ENCODE measurements around the gene RXRA.

RXRA gene

DNA sequence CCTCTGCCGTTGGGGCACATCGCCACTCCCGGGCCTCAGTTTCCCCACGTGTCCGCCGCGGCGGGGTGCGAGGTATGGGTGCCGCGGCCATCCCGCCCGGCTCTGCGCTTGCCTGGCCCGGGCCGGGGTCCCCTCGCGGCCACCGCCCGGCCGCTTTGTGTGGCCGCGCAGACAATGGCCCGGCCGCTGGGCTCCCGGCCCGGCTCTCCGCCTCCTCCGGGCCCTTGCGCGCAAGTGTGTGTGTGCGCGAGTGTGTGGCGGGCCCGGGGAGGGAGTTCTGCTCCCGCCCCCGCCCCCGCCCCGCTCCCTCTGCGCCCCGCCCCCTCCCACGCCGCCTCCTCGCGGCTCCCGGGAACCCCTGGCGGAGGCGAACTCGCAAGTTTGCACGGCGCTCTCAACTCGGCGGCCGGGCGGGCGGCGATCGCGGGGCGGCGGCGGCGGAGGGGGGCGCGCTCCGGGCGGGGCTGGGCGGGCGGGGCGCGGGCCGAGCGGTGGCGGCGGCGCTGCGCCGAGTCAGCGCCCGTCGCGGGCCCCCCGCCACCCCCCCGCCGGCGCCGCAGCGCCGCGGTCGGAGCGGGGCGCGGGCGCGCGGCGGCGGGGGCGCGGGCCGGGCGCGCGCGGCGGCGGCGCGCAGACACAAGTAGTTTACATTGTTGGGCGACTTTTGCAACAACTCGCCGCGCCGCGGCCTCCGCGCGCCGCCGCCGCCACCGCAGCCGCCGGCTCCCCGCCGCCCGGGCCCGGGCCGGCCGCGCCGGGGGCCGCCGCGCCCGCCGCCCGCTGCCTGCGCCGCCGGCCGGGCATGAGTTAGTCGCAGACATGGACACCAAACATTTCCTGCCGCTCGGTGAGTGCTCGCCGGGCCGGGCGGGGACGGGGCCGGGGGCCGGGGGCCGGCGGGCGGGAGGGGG, at the start of gene RXRA:
Gene RXRA (plus strand): TSS at position 643 of the 911 bp plus-strand sequence. CDS start 177 bp downstream, at position 820.
- peaks cover 80% of the 10 kb centered on the region for H3K4me1 ChIP-seq

DNA sequence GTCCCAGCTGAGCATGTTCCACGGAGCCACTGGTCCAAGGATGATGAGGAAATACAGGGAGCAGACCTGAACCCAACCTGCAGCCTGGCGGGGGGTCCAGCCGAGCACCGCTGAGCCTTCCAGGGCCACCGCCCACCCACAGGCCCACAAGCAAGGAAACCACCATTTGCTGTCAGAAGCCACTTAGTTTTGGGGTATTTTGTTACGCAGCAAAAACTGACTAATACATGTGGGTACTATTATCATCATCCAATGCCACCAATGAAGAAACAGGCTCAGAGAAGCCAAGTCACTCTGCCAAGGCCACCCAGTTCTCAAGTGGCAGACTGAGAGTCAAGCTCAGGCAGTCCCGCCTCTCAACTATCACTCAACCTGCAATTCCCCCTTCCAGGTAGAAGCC, 48.0 kb upstream of the RXRA start:
- H3K27me3 ChIP-seq, result no peaks in the 10 kb centered on the region

More for the DNA sequence above, at the start of gene RXRA:
- peak within 1 kb of the TSS; percentile 93 for H3K4me3 ChIP-seq
- no peaks in the 10 kb centered on the region for H3K27me3 ChIP-seq
- no peak for TF ChIP-seq Cebpa-rat (IDR thresholded peaks at IDR 0.05)
- H3K27ac ChIP-seq, result peak within 1 kb of the TSS; percentile 96
- no peaks in the 10 kb centered on the region for H3K9me3 ChIP-seq
- H3K36me3 ChIP-seq, result no peaks in the 10 kb centered on the region
- H3K9ac ChIP-seq, result peak within 1 kb of the TSS; percentile 96
- peak within 1 kb of the TSS; percentile 96 for H3K4me2 ChIP-seq
- peaks cover 43% of the 10 kb centered on the region for H4K20me1 ChIP-seq

DNA sequence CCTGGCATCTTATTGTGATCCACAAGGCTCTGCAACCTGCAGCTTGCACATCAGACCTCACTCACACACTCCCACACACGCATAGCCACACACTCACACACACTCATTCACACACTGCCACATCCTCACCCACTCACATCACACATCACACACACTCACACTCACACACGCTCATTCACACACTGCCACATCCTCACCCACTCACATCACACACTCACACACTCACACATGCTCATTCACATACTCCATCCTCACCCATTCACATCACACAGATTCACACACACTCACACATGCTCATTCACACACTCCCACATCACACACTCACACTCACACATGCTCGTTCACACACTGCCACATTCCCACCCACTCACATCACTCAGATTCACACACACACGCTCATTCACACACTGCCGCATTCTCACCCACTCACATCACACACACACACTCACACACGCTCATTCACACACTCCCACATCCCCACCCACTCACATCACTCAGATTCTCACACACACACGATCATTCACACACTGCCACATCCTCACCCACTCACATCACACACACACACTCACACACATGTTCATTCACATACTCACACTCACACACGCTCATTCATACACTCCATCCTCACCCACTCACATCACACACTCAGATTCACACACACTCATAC, 47.1 kb upstream of the RXRA start:
- peaks cover 6% of the 10 kb centered on the region; the same call in 1 of the 2 replicates for H3K9me3 ChIP-seq

More for the DNA sequence above, 48.0 kb upstream of the RXRA start:
- Histone ChIP-seq H4K20me1 (no peaks in the 10 kb centered on the region), H3K4me3 (no peak overlapping the region), H3K9me3 (peaks cover 6% of the 10 kb centered on the region; the same call in 1 of the 2 replicates), H3K4me1 (peaks cover 67% of the 10 kb centered on the region), H3K27ac (no peak overlapping the region), H3K9ac (no peak overlapping the region), H3K4me2 (no peak overlapping the region), H3K36me3 (no peaks in the 10 kb centered on the region)
- no peak for TF ChIP-seq Cebpa-rat (IDR thresholded peaks at IDR 0.05)

GRCh38 chr9:134282138-134282650, 44.1 kb upstream of the RXRA start:
- peaks cover 6% of the 10 kb centered on the region; the same call in 1 of the 2 replicates for H3K9me3 ChIP-seq
- H3K36me3 ChIP-seq, result no peaks in the 10 kb centered on the region
- H3K4me3 ChIP-seq, result no peak overlapping the region
- peaks cover 67% of the 10 kb centered on the region for H3K4me1 ChIP-seq
- 0 out of 2 replicates have a peak overlapping the region, but pooled peaks have one; percentile 4 for H3K9ac ChIP-seq
- TF ChIP-seq Cebpa-rat (IDR thresholded peaks at IDR 0.05), result no peak
- H4K20me1 ChIP-seq, result no peaks in the 10 kb centered on the region
- no peaks in the 10 kb centered on the region for H3K27me3 ChIP-seq
- peak overlapping the region; percentile 63 for H3K4me2 ChIP-seq
- H3K27ac ChIP-seq, result peak overlapping the region; percentile 11; the same call in 1 of the 2 replicates

More for the DNA sequence above, 47.1 kb upstream of the RXRA start:
- no peak overlapping the region for H3K4me3 ChIP-seq
- no peaks in the 10 kb centered on the region for H3K36me3 ChIP-seq
- peaks cover 67% of the 10 kb centered on the region for H3K4me1 ChIP-seq
- no peak overlapping the region for H3K27ac ChIP-seq
- no peaks in the 10 kb centered on the region for H3K27me3 ChIP-seq
- no peak for TF ChIP-seq Cebpa-rat (IDR thresholded peaks at IDR 0.05)
- H4K20me1 ChIP-seq, result no peaks in the 10 kb centered on the region
- H3K9ac ChIP-seq, result no peak overlapping the region
- no peak overlapping the region for H3K4me2 ChIP-seq

DNA sequence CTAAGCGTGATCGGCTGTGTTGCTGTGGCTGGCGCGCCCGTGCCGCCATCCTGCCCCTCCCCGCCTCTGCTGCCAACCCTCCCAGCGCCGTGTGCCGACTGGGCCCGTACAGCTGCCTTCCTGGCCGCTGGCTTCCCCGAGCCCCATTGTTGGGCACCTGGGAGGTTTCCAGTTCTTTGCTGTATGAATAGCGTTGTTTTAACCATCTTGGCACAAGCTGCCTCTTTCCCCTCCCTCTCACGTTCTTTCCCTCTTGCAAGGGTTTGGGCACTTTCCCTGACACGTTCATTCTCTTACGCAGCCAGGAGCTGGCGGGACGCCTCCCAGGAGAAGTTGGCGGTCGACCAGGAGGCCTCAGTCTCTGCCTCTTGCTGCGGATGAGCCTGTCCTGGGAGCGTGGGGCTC, 43.1 kb upstream of the RXRA start:
- Histone ChIP-seq H3K9ac (no peak overlapping the region), H3K9me3 (peaks cover 5% of the 10 kb centered on the region; the same call in 1 of the 2 replicates), H3K4me1 (peaks cover 65% of the 10 kb centered on the region), H3K36me3 (no peaks in the 10 kb centered on the region), H3K27me3 (no peaks in the 10 kb centered on the region), H3K4me3 (no peak overlapping the region), H3K4me2 (peak overlapping the region; percentile 63), H4K20me1 (no peaks in the 10 kb centered on the region), H3K27ac (no peak overlapping the region)
- TF ChIP-seq Cebpa-rat (IDR thresholded peaks at IDR 0.05), result no peak

GRCh38 chr9:134283692-134284265, 42.5 kb upstream of the RXRA start:
- H3K27ac ChIP-seq, result no peak overlapping the region
- peak overlapping the region; percentile 63 for H3K4me2 ChIP-seq
- H3K4me1 ChIP-seq, result peaks cover 70% of the 10 kb centered on the region
- no peaks in the 10 kb centered on the region for H3K9me3 ChIP-seq
- H3K27me3 ChIP-seq, result no peaks in the 10 kb centered on the region
- no peak overlapping the region for H3K4me3 ChIP-seq
- no peaks in the 10 kb centered on the region for H3K36me3 ChIP-seq
- no peak overlapping the region for H3K9ac ChIP-seq
- no peaks in the 10 kb centered on the region for H4K20me1 ChIP-seq
- TF ChIP-seq Cebpa-rat (IDR thresholded peaks at IDR 0.05), result no peak

DNA sequence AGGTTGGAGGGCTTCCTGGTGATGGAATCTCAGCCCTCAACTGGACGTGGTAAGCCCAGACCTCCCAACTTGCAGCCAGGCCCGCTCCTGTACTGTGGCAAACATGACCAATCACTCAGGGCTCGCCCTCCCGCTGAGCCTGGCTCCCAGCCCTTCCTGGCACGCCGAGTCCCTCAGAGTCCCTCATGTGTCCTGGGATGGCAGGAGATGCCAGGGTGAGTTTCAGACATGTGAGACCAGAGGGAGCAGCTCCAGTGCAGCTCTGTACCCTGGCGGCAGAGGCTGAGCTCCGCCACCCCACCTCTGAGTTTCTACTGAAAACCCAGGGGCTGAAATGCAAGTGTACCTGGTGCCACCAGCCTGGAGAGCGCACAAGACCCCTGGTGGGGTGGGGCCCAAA, 42.0 kb upstream of the RXRA start:
- Histone ChIP-seq H3K27ac (no peak overlapping the region), H3K9ac (no peak overlapping the region), H4K20me1 (no peaks in the 10 kb centered on the region), H3K4me2 (peak overlapping the region; percentile 63; the same call in 1 of the 2 replicates), H3K36me3 (no peaks in the 10 kb centered on the region), H3K4me1 (peaks cover 75% of the 10 kb centered on the region), H3K27me3 (no peaks in the 10 kb centered on the region), H3K4me3 (no peak overlapping the region), H3K9me3 (no peaks in the 10 kb centered on the region)
- no peak for TF ChIP-seq Cebpa-rat (IDR thresholded peaks at IDR 0.05)

- H3K27ac ChIP-seq, result no peak overlapping the region
- H3K4me2 ChIP-seq, result peak overlapping the region; percentile 94
- no peak overlapping the region for H3K9ac ChIP-seq
- no peaks in the 10 kb centered on the region for H4K20me1 ChIP-seq
- TF ChIP-seq Cebpa-rat (IDR thresholded peaks at IDR 0.05), result no peak
- no peaks in the 10 kb centered on the region for H3K9me3 ChIP-seq
- H3K27me3 ChIP-seq, result no peaks in the 10 kb centered on the region
- H3K4me1 ChIP-seq, result peaks cover 80% of the 10 kb centered on the region
- H3K36me3 ChIP-seq, result no peaks in the 10 kb centered on the region
- no peak overlapping the region for H3K4me3 ChIP-seq
Observed at GRCh38 chr9:134284741-134285140, 41.5 kb upstream of the RXRA start.

GRCh38 chr9:134285215-134285845, 40.9 kb upstream of the RXRA start:
- Histone ChIP-seq H3K4me1 (peaks cover 86% of the 10 kb centered on the region), H3K27me3 (no peaks in the 10 kb centered on the region), H3K36me3 (no peaks in the 10 kb centered on the region), H3K27ac (peak overlapping the region; percentile 91; the same call in 1 of the 2 replicates), H3K9me3 (no peaks in the 10 kb centered on the region), H4K20me1 (no peaks in the 10 kb centered on the region), H3K4me2 (peak overlapping the region; percentile 94), H3K9ac (no peak overlapping the region), H3K4me3 (no peak overlapping the region)
- TF ChIP-seq Cebpa-rat (IDR thresholded peaks at IDR 0.05), result no peak

All from BLaER1 (cell line).